Islet precursor cell (in vitro differentiated cells): ENCODE data around the gene NDRG2.
A peak's percentile ranks its signal among the peaks of the same experiment; 100 is the strongest.
"Not testable (repeated sequence)": the region's sequence is repeated elsewhere in the genome, so short reads cannot be mapped to it uniquely, and the experiment has no call there.

ENCODE experiments used
- DNase-seq: peaks from one replicate; pipeline ENCODE4 v3.0.0-alpha.2; 2018

Gene NDRG2

DNA sequence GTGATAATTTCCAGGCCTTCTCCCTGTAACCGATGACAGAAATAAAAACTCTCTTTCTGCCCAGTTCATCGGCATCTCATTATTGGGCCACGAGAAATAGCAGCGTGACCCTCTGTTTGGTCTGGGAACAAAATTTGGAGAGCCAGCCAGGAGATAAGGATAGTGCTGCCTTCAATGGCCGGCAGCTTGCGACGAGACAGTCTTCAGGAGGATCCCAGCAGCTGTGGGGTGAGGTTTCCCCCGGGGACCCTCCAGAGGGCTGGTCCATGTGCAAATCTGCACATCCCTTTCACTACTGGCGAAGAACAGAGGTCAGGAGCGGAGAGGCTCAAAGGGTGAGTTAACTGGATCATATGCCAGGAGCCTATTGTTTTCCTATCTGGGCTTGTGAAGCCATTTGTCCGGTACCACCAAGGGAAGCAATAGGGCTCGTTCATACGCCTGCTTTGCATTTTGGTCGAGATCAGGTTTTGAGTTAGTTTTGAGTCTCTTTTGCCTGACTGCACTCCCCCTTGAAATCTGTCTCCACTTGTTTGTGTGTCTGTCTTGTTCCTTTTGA lies 21.0 kb downstream of the NDRG2 start:
- no peak for DNase-seq

DNA sequence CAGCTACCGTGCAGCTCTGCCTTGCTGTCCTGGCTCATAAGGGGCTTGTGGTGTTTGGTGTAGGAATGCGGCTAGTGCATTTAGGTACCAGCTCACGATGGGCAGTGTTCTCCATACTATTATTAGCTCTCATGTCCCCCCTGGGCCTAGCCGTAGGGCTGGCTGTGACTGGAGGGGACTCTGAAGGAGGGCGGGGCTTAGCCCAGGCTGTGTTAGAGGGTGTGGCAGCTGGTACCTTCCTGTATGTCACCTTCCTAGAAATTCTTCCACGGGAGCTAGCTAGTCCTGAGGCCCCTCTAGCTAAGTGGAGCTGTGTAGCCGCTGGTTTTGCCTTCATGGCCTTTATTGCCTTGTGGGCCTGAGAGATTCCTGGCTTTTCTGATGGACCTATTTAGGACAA lies 23.6 kb downstream of the NDRG2 start:
- no peak for DNase-seq

DNA sequence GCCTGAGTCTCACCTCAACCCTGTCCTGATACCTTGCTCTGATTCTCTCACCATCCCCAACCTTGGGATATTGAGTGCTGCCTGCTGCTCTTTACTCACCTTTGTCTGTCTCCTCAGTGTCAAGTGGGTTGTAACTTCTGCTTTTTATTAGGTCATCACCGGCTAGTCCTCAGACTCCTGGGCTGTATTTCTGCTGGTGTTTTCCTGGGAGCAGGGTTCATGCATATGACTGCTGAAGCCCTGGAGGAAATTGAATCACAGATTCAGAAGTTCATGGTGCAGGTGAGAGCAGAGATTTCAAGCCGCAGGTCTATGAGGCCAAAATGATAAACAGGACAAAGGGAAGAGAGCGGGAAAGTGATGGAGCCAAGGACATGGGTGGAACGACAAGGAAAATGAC lies 25.3 kb downstream of the NDRG2 start:
- DNase-seq = no peak

- peak; percentile 96 for DNase-seq
Measured at GRCh38 chr14:20998674-20999366, 26.0 kb downstream of the NDRG2 start, which contains the start of gene SLC39A2. Gene SLC39A2, plus strand, starts transcription at chr14:20999293. Its CDS starts 154 bp downstream, at chr14:20999447.

DNA sequence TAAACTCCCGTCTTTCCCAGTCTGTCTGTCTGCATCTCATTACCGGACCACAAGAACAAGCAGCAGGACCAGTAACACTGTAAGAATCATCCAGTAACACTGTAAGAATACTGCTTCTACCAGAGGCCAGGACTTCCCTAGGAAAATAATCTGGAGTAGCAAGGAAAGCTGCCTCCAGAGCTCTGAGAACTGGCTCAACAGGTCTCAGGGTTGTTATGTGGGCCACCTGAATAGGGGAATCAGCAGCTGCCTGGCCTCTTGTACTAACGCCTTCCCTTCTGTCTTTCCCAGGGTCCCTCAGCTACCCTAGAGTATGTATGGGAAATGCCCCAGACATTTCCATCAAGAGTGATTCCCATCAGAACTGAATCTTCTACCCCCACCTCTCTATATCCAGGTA lies 26.7 kb downstream of the NDRG2 start:
- peak; percentile 82 for DNase-seq

- DNase-seq = no peak
Measured at GRCh38 chr14:20997564-20997963, 27.3 kb downstream of the NDRG2 start.

DNA sequence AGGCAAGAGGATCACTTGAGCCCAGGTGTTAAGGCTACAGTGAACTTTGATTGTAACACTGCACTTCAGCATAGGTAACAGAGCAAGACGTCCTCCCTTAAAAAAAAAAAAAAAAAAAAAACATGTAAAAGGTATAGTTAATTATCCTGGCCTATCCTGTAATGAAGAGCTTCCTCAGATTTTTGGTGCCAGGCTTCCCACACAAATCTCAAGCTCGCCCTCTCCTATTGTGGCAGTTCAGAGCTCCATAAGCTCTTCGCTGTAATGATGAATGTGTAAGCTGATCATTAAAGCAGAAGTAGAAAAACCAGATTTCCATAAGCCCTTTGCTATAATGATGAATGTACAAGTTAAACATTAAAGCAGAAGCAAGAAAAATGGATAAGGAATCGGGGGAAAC lies 27.7 kb downstream of the NDRG2 start:
- DNase-seq = no peak

DNA sequence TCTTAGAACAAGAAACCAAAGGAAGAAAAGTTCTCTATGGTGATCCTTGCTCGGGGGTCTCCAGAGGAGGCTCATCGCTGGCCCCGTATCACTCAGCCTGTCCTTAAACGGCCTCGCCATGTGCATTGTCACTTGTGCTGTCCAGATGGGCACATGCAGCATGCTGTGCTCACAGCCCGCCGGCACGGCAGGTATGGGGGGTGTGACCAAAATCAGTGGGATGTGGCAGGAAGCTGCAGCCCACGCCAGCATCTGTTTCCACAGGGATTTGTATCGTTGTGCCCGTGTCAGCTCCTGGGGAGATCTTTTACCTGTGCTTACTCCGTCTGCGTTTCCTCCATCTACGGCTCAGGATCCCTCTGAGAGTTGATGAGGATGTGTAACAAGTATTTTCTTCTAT lies 28.3 kb downstream of the NDRG2 start:
- DNase-seq = no peak

DNA sequence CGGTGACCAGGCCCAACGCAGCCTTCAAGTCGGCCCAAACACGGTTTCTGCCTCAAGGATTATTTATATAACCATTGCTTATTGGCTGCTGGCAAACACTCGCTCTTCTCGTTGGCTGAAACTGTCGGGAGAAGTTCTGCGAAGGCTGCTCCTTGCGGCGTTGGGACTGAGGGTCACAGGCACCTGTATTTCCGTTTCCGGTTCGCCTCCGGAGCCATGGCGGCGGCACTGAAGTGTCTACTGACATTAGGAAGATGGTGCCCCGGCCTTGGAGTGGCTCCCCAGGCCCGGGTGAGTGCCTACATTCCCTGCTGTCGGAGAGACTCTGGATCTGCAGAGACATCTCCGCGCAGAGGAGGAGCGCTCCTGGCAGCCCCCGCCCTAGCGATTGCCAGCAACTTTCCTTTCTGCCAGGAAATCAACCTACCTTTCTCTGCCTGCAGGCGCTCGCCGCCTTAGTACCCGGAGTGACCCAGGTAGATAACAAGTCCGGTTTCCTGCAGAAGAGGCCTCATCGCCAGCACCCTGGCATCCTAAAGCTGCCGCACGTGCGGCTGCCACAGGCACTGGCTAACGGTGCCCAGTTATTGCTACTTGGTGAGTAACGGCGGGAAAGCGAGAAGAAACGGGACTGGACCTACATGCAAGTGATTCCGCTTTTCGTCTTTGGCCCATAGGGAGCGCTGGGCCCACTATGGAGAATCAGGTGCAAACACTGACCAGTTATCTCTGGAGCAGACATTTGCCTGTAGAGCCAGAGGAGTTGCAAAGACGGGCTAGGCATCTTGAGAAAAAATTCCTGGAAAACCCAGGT lies 34.9 kb downstream of the NDRG2 start, which contains the start of gene METTL17:
Gene METTL17, plus strand, starts transcription at position 194 of the 814 bp plus-strand sequence. Its CDS starts 23 bp downstream, at position 217.
- peak; percentile 98 for DNase-seq

GRCh38 chr14:20989471-20989786 lies 35.4 kb downstream of the NDRG2 start:
- DNase-seq = no peak

DNA sequence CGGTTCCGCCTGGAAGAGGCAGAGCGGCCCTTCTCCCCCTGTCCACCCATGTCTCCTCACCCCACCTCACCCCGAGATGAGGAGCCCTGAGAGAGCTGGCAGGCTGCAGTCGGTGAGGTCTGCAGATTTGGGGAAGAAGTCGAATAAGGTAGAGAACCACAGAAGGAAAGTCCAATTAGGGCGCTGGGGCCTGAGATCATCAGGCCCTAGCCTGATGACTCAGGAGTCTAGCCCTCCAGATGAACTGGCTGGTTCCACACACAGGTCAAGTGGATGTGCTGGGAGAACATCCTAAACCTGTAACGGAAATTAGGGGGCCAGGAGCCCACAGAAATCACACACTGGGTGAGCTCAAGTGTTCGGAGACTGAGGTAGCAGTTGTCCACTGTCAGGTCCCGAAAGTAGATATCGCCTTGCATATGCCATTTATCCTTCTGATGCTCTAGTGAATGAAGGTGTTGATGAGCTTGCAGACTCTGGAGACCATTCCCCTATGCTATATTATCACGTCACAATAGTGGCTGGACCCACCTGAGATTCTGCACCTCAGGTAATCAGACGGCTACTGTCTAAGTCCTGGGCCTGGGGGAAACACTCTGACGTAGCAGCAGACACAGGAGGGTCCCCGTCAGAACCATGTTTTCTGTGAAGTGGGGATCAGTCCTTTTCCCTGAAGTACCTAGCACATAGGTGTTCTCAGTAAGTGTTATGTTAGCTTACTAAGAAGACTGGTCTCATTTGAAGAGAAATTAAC lies 36.0 kb downstream of the NDRG2 start:
- no peak for DNase-seq

- DNase-seq = peak; percentile 68
Measured at GRCh38 chr14:20986811-20987210, 38.0 kb downstream of the NDRG2 start.

GRCh38 chr14:20985650-20986049 lies 39.2 kb downstream of the NDRG2 start:
- not testable (repeated sequence) for DNase-seq

DNA sequence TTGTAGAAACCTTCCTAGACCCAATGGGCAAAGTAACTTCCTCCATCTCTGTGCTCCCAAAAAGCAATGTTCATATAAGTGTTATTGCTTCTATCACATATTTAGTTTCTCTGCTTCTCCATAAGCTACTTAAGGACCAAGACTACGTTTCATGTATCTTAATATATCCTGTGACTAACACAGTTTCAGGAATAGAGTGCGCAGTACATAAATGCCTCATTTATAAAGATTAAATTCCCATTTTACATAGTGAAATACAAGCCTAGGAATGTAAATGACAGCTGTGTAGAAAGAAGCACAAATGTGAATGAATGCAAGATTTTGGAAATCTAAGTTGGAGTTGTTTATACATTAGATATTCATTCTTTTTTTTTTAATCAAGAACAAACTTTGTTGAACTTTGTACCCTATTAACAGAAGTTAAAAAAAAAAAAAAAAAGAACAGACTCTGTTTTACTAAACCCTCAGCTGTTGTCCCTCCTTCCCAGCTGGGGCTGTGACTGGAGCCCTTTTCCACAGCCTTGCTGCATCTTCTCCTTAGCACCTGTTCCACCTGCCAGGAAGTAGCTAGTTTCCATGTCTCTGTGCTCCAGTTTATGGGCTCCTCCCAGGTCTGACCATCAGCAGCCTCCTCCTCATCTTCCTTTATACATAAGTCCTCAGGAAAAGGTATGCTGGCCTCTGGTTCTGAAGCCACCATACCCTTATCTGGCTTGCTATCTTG lies 42.1 kb downstream of the NDRG2 start:
- DNase-seq = no peak

DNA sequence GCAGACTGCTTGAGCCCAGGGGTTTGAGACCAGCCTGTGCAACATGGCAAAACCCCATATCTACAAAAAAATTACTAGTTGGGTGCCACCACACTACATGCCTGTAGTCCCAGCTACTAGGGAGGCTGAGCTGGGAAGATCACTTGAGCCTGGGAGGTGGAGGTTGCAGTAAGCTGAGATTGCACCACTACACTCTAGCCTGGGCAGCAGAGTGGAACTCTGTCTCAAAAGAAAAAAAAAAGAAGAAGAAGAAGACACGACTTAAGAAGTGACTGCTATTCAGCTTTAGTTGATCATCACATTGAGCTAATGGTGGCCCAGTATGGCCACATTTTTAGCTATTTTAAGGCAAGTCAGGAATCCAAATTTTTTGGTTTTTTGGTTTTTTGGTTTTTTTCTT lies 44.0 kb downstream of the NDRG2 start:
- no peak for DNase-seq

GRCh38 chr14:20978687-20979086 lies 46.2 kb downstream of the NDRG2 start:
- no peak for DNase-seq

DNA sequence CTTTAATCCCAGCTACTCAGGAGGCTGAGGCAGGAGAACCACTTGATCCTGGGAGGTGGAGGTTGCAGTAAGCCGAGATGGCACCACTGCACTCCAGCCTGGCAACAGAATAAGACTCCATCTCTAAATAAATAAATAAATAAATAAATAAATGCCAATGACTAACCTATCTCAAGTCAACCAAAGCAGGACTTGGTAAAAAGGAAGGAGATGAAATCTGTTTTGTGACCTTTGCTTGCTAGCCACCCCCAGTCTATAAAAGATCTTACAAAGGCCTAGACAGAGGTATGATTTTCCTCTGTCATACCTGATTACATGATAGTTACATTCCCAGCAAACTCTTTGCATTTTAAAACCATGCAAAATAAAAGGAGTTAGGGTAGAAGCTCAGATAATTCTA lies 48.6 kb downstream of the NDRG2 start:
- DNase-seq = no peak

DNA sequence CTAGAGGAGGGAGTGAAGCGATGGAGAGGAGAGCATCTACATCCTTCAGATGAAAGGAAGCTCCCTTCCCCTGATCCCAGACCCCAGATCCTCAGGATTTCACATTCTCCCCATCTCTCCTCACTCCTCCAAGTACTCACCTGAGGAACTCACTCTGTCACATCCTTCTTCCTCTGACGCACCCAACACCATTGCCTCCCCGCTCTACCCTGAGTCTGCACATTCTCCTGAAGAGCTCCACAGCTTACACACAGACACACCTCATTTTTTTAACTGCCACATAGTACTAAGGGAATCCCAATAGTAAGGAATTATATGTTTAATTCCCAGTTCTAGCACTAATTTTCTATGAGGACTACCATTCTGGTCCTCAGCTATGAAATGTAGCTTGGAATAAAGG lies 51.4 kb downstream of the NDRG2 start:
- no peak for DNase-seq

DNA sequence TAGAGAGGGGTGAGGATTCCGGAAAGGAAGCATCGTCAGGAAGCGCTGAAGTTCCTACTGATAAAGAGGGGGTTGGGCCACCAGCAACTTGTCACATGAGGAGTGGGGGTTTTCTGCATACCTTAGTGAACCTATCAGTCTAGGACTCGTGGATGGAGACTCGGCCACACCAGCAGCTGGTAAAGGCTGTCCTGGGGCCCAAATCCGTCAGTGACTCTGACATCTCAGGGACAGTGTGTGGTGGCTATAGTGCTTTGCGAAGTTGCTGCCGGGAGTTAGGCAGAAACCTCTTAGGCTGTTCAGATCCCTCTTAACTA lies 53.2 kb downstream of the NDRG2 start:
- DNase-seq = no peak

GRCh38 chr14:20970983-20971704 lies 53.7 kb downstream of the NDRG2 start:
- DNase-seq = peak; percentile 96

DNA sequence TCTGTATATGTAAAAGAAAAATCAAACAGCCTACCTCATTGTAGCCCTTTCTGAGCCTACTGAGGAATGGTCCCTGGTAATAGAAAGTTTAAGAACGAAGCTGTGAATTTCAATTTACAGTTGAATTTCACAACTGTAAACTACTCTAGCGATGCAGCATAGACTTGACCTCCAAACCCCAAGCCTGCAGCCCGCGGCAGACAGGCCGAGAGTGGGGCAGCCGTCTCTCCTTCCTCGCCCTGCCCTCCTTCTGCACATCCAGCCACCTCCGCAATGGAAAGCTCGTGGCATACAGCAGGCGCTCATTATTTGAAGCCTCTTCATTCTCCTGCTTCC lies 54.2 kb downstream of the NDRG2 start:
- no peak for DNase-seq

- no peak for DNase-seq
Measured at GRCh38 chr14:20969336-20969735, 55.5 kb downstream of the NDRG2 start.
